Endothelial cell of umbilical vein (primary cell): ENCODE measurements around the gene DENND4B. TPM values are rescaled to one million over a fixed set of nuclear protein-coding genes. Genes with fewer than 3 reads are reported as not detected.
A peak's percentile ranks its signal among the peaks of the same experiment; 100 is the strongest.
"Not testable (repeated sequence)": the region's sequence is repeated elsewhere in the genome, so short reads cannot be mapped to it uniquely, and the experiment has no call there.

Source experiments
- BruUV-seq: library from RNA; stranded (reverse); fragments of 400-500 nt; replicated peaks from 2 replicates; lab custom pipeline; 2021; lab: Mats Ljungman, UMichigan
- CTCF ChIA-PET: fragments of 300-600, 350-600 bp; sonication (Branson Sonifier 250); formaldehyde crosslinking; loops from one replicate; lab custom pipeline; 2021; ENCODE audit warnings: antibody characterized with exemption, inconsistent platforms; lab: Charles Lee
- POLR2A ChIA-PET: fragments of 300-600, 350-600 bp; sonication (Branson Sonifier 250); formaldehyde crosslinking; loops from one replicate; lab custom pipeline; 2021; ENCODE audit warnings: antibody characterized with exemption, inconsistent platforms; lab: Charles Lee
- DNase-seq: peaks from one replicate; pipeline ENCODE4 v3.0.0-alpha.2; 2011; ENCODE audit warnings: low read depth, low spot score
- FAIRE-seq: peaks from 2 replicates; lab custom pipeline; 2011; peaks lifted over from hg19 to GRCh38; lab: Jason Lieb, UNC
- H2AFZ ChIP-seq: 2 replicates; pipeline ENCODE4 v1.6.0; 2012; ENCODE audit warnings: low read depth, low read length, control low read depth, inconsistent platforms
- H3K27ac ChIP-seq: 2 replicates; pipeline ENCODE4 v1.5.1; 2011; ENCODE audit warnings: low read depth, mild to moderate bottlenecking, control low read depth, low read length, moderate library complexity; ENCODE audit not compliant: insufficient read depth
- H3K27me3 ChIP-seq, 2 experiments: 2 replicates each; pipeline versions ENCODE4 v1.6.0 to v1.6.1; 2011; ENCODE audit warnings: low read length in 2 of 2, mixed read lengths in 1 of 2; ENCODE audit not compliant: control insufficient read depth in 2 of 2, insufficient read depth in 2 of 2
- H3K36me3 ChIP-seq, 2 experiments: 2 replicates in 1 of 2; 3 replicates in 1 of 2; pipeline ENCODE4 v1.5.1; 2011; ENCODE audit warnings: low read length in 2 of 2, mild to moderate bottlenecking in 1 of 2, moderate library complexity in 1 of 2; ENCODE audit not compliant: control insufficient read depth in 2 of 2, insufficient read depth in 2 of 2; ENCODE audit errors: extremely low read depth in 1 of 2
- H3K4me1 ChIP-seq: 3 replicates; pipeline ENCODE4 v1.5.1; 2011; ENCODE audit warnings: mild to moderate bottlenecking, low read length; ENCODE audit not compliant: control insufficient read depth, insufficient read depth; ENCODE audit errors: extremely low read depth
- H3K4me2 ChIP-seq: 2 replicates; pipeline ENCODE4 v1.6.1; 2011; ENCODE audit warnings: low read length, control low read depth, mixed read lengths; ENCODE audit not compliant: insufficient read depth
- H3K4me3 ChIP-seq, 3 experiments: fragments of 200-600 bp in 1 of 3; sonication (generic), shearing (Covaris generic) in 1 of 3; replicated peaks in 1 of 3; 2 replicates each; pipeline ENCODE4 v1.5.1; 2011 to 2016; ENCODE audit warnings: control low read depth in 3 of 3, low read length in 3 of 3, mild to moderate bottlenecking in 2 of 3, inconsistent platforms in 1 of 3, low read depth in 1 of 3, moderate library complexity in 1 of 3; ENCODE audit not compliant: insufficient read depth in 1 of 3
- H3K79me2 ChIP-seq: 2 replicates; pipeline ENCODE4 v1.6.0; 2012; ENCODE audit warnings: low read length, inconsistent platforms; ENCODE audit not compliant: control insufficient read depth, insufficient read depth
- H3K9ac ChIP-seq: replicated peaks from 2 replicates; pipeline ENCODE3; 2011; ENCODE audit warnings: low read length, control low read depth; ENCODE audit not compliant: insufficient read depth; ENCODE audit errors: extremely low read depth
- H3K9me1 ChIP-seq: replicated peaks from 3 replicates; pipeline ENCODE4 v1.6.0; 2011; ENCODE audit warnings: mild to moderate bottlenecking, low read length; ENCODE audit not compliant: control insufficient read depth, insufficient read depth; ENCODE audit errors: extremely low read depth
- H3K9me3 ChIP-seq: replicated peaks from 2 replicates; pipeline ENCODE4 v1.5.1; 2012; ENCODE audit warnings: low read length, inconsistent platforms; ENCODE audit not compliant: control insufficient read depth, insufficient read depth
- H4K20me1 ChIP-seq: replicated peaks from 2 replicates; pipeline ENCODE3; 2011; ENCODE audit warnings: mild to moderate bottlenecking, low read length; ENCODE audit not compliant: control insufficient read depth, insufficient read depth; ENCODE audit errors: extremely low read depth
- POLR2AphosphoS5 ChIP-seq: IDR thresholded peaks from 2 replicates; pipeline ENCODE4 v1.6.1; 2012; ENCODE audit warnings: low read depth, mild to moderate bottlenecking, control low read depth, low read length, moderate library complexity; ENCODE audit not compliant: insufficient read depth
- dilution Hi-C: fragments of 300-500 bp; cut with MboI; formaldehyde crosslinking; loops from one replicate; pipeline ENCODE4 v1.15.0; 2019; ENCODE audit warnings: low sequenced_read_pairs; ENCODE audit not compliant: extremely low pct_ligation_motif_present
- intact Hi-C: fragments of 100-400 bp; cut with micrococcal nuclease; formaldehyde crosslinking; loops from one replicate; pipeline ENCODE4 v1.10.0; 2022
- polyA plus RNA-seq, 4 experiments: library from polyadenylated mRNA; depleted of rRNA in 3 of 4; stranded (reverse) in 3 of 4; unstranded in 1 of 4; fragments of >200 nt; gene quantifications; 2 replicates each; pipeline versions ENCODE4 v1.2.1 to v1.2.3, GENCODE V29; 2011 to 2012; ENCODE audit warnings: missing spikeins in 1 of 4
- total RNA-seq: library from RNA; stranded (reverse); gene quantifications from 2 replicates; pipeline ENCODE4 v1.2.3, GENCODE V29; 2021

Gene DENND4B
- total and polyA plus RNA-seq, 2 donors (not counting 3 experiments of a cell fraction or from before 2014, with no cell fraction given): 35.6 to 57.8 TPM

DNA sequence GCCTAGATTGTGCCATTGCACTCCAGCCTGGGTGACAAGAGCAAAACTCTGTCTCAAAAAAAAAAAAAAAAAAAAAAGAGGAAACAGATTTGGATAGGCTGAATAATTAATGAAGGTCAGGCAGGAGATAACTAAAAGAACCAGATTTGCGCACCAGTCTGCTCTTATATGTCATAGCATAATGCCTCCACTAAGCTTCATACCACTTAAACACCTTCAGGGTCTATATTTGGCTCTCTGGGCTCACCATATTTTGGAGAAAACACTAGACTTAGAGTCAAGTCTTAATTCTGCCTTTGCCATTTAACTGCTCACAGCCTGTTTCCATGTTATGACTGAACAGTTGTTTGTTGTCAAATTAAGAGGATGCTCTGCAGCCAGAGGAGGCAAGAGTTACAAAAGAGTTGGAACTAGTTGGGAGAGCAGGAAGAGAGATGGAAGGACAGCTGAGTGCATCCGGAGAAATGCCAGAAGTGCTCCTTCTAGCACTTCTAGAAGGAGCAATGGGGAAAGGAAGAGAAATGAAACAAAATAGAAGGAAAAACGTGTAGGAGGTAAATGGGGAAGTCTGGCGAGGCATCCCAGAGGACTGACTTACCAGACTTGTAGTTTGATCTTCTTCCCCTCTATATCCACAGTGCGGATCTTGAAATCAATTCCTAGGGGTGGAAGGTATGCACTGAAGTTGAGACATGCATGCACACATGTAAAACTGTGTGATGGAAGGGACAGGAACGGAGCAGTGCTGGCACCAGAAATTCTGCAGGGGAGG, 37.8 kb upstream of the DENND4B start:
- peak overlapping the region; percentile 91 for H3K4me2 ChIP-seq
- H3K4me3 ChIP-seq: peak overlapping the region in 1 of 3 experiments; percentile 81
- FAIRE-seq (no peak), DNase-seq (no peak)
- H3K36me3 ChIP-seq: peaks cover 5 to 10% of the 10 kb centered on the region in 2 experiments
- H3K79me2 ChIP-seq: peaks cover 16% of the 10 kb centered on the region
- CTCF ChIA-PET: interaction anchor here (0.7 to 2.2 kb wide), 2 partner anchors 10 to 38 kb away, joined by 3 to 9 read pairs; partner anchors contain the start of gene DENND4B
- BruUV-seq: no TSS peak
- POLR2A ChIA-PET: no interaction called here
- no peak overlapping the region for H3K27ac ChIP-seq
- intact Hi-C loops: no loop called here
- no peaks in the 10 kb centered on the region for H3K27me3 ChIP-seq
- no peaks in the 10 kb centered on the region for H3K9me1 ChIP-seq
- TF ChIP-seq POLR2AphosphoS5: no peak
- H4K20me1 ChIP-seq: no peaks in the 10 kb centered on the region
- no peak overlapping the region for H3K9ac ChIP-seq
- H3K4me1 ChIP-seq: peaks cover 19% of the 10 kb centered on the region
- dilution Hi-C loops: no loop called here
- no peak overlapping the region for H2AFZ ChIP-seq
- H3K9me3 ChIP-seq: no peaks in the 10 kb centered on the region

DNA sequence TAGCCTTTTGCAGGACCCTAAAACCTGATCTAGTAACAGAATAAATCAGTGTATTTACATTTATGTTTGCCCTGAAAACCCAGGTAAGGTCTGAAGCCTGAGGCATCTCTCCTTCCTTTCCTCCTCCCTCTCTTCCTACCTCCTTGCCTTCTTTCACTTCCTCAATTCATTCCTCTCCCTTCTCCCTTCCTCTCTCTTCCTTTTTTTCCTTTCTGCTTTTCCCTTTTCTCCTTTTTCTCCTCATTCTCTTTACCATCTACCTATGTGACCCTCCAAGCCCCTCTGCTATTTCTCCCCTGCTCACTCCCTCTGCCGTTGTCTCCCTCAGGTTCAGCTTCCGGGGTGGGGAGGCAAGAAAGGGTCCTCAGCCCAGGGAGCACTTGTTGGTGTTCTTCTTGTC, 35.2 kb upstream of the DENND4B start:
- H3K9me1 ChIP-seq, dilution Hi-C loops, DNase-seq, H2AFZ ChIP-seq, H3K9ac ChIP-seq, H3K27me3 ChIP-seq, CTCF ChIA-PET, H3K36me3 ChIP-seq, POLR2A ChIA-PET, H4K20me1 ChIP-seq, H3K4me3 ChIP-seq, H3K9me3 ChIP-seq, FAIRE-seq, H3K4me2 ChIP-seq, intact Hi-C loops, H3K27ac ChIP-seq: not testable (repeated sequence)
- peaks cover 17% of the 10 kb centered on the region for H3K4me1 ChIP-seq
- H3K79me2 ChIP-seq: peaks cover 21% of the 10 kb centered on the region
- TSS peak; percentile 28 for BruUV-seq

DNA sequence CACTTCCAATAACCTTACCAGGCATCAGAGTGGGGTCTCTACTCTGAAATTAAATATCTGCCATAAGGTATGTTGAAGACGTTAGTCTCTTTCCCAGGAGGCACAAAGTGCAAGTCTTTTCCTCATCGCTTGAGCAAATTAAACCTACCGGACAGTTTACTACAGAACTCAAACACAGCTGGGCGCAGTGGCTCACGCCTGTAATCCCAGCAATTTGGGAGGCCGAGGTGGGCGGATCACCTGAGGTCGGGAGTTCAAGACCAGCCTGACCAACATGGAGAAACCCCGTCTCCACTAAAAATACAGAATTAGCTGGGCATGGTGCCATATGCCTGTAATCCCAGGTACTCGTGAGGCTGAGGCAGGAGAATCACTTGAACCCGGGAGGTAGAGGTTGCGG, 32.6 kb upstream of the DENND4B start:
- CTCF ChIA-PET: interaction anchor here (3.9 kb wide), 1 partner anchor 16 kb away, joined by 21 read pairs; the partner anchor contains the start of gene SLC39A1
- H3K36me3 ChIP-seq: peaks cover 8 to 18% of the 10 kb centered on the region in 2 experiments
- intact Hi-C loops, H2AFZ ChIP-seq, H3K27ac ChIP-seq, FAIRE-seq, H3K4me2 ChIP-seq, H3K9ac ChIP-seq, H4K20me1 ChIP-seq, H3K4me1 ChIP-seq, H3K9me1 ChIP-seq, POLR2A ChIA-PET, DNase-seq, BruUV-seq, dilution Hi-C loops, H3K9me3 ChIP-seq, H3K4me3 ChIP-seq, H3K27me3 ChIP-seq: not testable (repeated sequence)
- peaks cover 17% of the 10 kb centered on the region for H3K79me2 ChIP-seq
